Neuronal stem cell (in vitro differentiated cells): ENCODE results near the gene ZNF628.

Experiments
- DNase-seq: peaks from one replicate; pipeline ENCODE4 v3.0.0-alpha.2; 2013; ENCODE audit warnings: low spot score
- H2AFZ ChIP-seq: one replicate; pipeline ENCODE4 v1.6.1; 2013; ENCODE audit warnings: mild to moderate bottlenecking, low read length, inconsistent platforms
- H2AK5ac ChIP-seq: 2 replicates; pipeline ENCODE4 v1.6.1; 2013; ENCODE audit warnings: low read depth, mild to moderate bottlenecking, inconsistent platforms, low read length, moderate library complexity, mixed read lengths
- H2BK120ac ChIP-seq: 2 replicates; pipeline ENCODE4 v1.6.1; 2013; ENCODE audit warnings: low read depth, mild to moderate bottlenecking, inconsistent platforms, low read length, moderate library complexity, mixed read lengths
- H2BK12ac ChIP-seq: one replicate; pipeline ENCODE4 v1.6.1; 2013; ENCODE audit warnings: low read length, inconsistent platforms
- H2BK15ac ChIP-seq: 2 replicates; pipeline ENCODE4 v1.6.1; 2013; ENCODE audit warnings: mild to moderate bottlenecking, low read length, inconsistent platforms, mixed read lengths
- H2BK5ac ChIP-seq: one replicate; pipeline ENCODE4 v1.6.1; 2013; ENCODE audit warnings: inconsistent platforms, mild to moderate bottlenecking, low read length, moderate library complexity
- H3K14ac ChIP-seq: one replicate; pipeline ENCODE4 v1.6.1; 2013; ENCODE audit warnings: low read length, inconsistent platforms
- H3K18ac ChIP-seq: 2 replicates; pipeline ENCODE4 v1.6.1; 2013; ENCODE audit warnings: low read length, inconsistent platforms
- H3K23ac ChIP-seq: 2 replicates; pipeline ENCODE4 v1.6.1; 2013; ENCODE audit warnings: low read depth, mild to moderate bottlenecking, mixed read lengths, low read length, inconsistent platforms; ENCODE audit not compliant: poor library complexity
- H3K27ac ChIP-seq: replicated peaks from 3 replicates; pipeline ENCODE4 v1.5.1; 2013; ENCODE audit warnings: low read length, inconsistent platforms
- H3K27me3 ChIP-seq, 3 experiments: 2 replicates each; pipeline ENCODE4 v1.6.1; 2013; ENCODE audit warnings: low read length in 3 of 3, mild to moderate bottlenecking in 2 of 3, inconsistent platforms in 1 of 3, low read depth in 1 of 3, mixed read lengths in 1 of 3, moderate library complexity in 1 of 3; ENCODE audit not compliant: control insufficient read depth in 3 of 3, insufficient read depth in 3 of 3
- H3K36me3 ChIP-seq, 2 donors: replicated peaks in 1 of 2; 2 replicates each; pipeline ENCODE4 v1.6.1; 2013; ENCODE audit warnings: low read length in 2 of 2; ENCODE audit not compliant: control insufficient read depth in 2 of 2, insufficient read depth in 2 of 2
- H3K4ac ChIP-seq: 2 replicates; pipeline ENCODE4 v1.6.1; 2013; ENCODE audit warnings: inconsistent platforms, mild to moderate bottlenecking, low read length, moderate library complexity
- H3K4me1 ChIP-seq, 2 donors: 1 replicate in 1 of 2; 2 replicates in 1 of 2; pipeline ENCODE4 v1.6.1; 2013; ENCODE audit warnings: low read length in 2 of 2, low read depth in 1 of 2; ENCODE audit not compliant: control insufficient read depth in 2 of 2, insufficient read depth in 1 of 2
- H3K4me2 ChIP-seq: one replicate; pipeline ENCODE4 v1.6.1; 2013; ENCODE audit warnings: mild to moderate bottlenecking, low read length, inconsistent platforms; ENCODE audit not compliant: insufficient read depth, poor library complexity, severe bottlenecking
- H3K4me3 ChIP-seq, 2 donors: 2 replicates each; pipeline ENCODE4 v1.5.1; 2013; ENCODE audit warnings: low read length in 2 of 2, mild to moderate bottlenecking in 2 of 2, inconsistent platforms in 1 of 2, moderate library complexity in 1 of 2
- H3K79me1 ChIP-seq: one replicate; pipeline ENCODE4 v1.6.1; 2013; ENCODE audit warnings: low read depth, mild to moderate bottlenecking, inconsistent platforms, low read length, moderate library complexity
- H3K9ac ChIP-seq: one replicate; pipeline ENCODE4 v1.6.1; 2013; ENCODE audit warnings: mild to moderate bottlenecking, low read depth, low read length, inconsistent platforms; ENCODE audit not compliant: poor library complexity
- H3K9me3 ChIP-seq, 2 donors: replicated peaks in 1 of 2; 2 replicates each; pipeline versions ENCODE3 to v1.6.1; 2013; ENCODE audit warnings: low read length in 2 of 2, mild to moderate bottlenecking in 2 of 2, inconsistent platforms in 1 of 2, low read depth in 1 of 2, mixed read lengths in 1 of 2, moderate library complexity in 1 of 2; ENCODE audit not compliant: control insufficient read depth in 2 of 2, insufficient read depth in 1 of 2
- H4K8ac ChIP-seq: one replicate; pipeline ENCODE4 v1.6.1; 2013; ENCODE audit warnings: low read depth, mild to moderate bottlenecking, inconsistent platforms, low read length, moderate library complexity
- H4K91ac ChIP-seq: one replicate; pipeline ENCODE4 v1.6.1; 2013; ENCODE audit warnings: low read length, low read depth, mild to moderate bottlenecking, inconsistent platforms; ENCODE audit not compliant: poor library complexity
- WGBS, 2 donors: extraction: QIAGEN DNeasy Blood & Tissue Kit; methylation state at CpG; one replicate each; pipeline ENCODE4 v1.1.7; 2013; ENCODE audit warnings: missing lambda C conversion rate in 2 of 2, mixed read lengths in 1 of 2; ENCODE audit not compliant: insufficient read length in 2 of 2, insufficient replicate concordance in 1 of 2; ENCODE audit errors: extremely low coverage in 2 of 2; 5-methylcytosine and 5-hydroxymethylcytosine counted together

ZNF628 gene

GRCh38 chr19:55452749-55453346, 23.6 kb upstream of the ZNF628 start:
- Histone ChIP-seq H3K23ac (no peak overlapping the region), H3K9me3 (peaks cover 0 to under 1% of the 10 kb centered on the region in 2 donors), H2AFZ (peak overlapping the region; percentile 92), H4K91ac (no peak overlapping the region), H3K27me3 (peaks cover 6 to 42% (median 9%) of the 10 kb centered on the region in 3 experiments), H2BK120ac (no peak overlapping the region), H3K79me1 (peaks cover 2% of the 10 kb centered on the region), H4K8ac (no peak overlapping the region), H3K14ac (no peak overlapping the region), H3K27ac (no peak overlapping the region), H2BK12ac (no peak overlapping the region), H2BK5ac (no peak overlapping the region), H3K9ac (peak overlapping the region; percentile 92), H3K4ac (no peak overlapping the region), H3K4me3 (peak overlapping the region in 1 of 2 donors; percentile 56), H3K36me3 (peaks cover 0 to 12% of the 10 kb centered on the region in 2 donors), H3K4me2 (peak overlapping the region; percentile 96), H2BK15ac (no peak overlapping the region), H2AK5ac (no peak overlapping the region), H3K4me1 (peaks cover 8 to 18% of the 10 kb centered on the region in 2 donors), H3K18ac (peak overlapping the region; percentile 85)
- WGBS, 2 donors: no CpG with 5 or more reads among the region's 34 CpGs
- DNase-seq: peak; percentile 92

- Histone ChIP-seq H3K9me3 (no peaks in the 10 kb centered on the region), H2BK5ac (no peak overlapping the region), H2AK5ac (peak overlapping the region; percentile 76), H3K23ac (peak overlapping the region; percentile 38), H3K4ac (no peak overlapping the region), H3K36me3 (peaks cover 0 to 12% of the 10 kb centered on the region in 2 donors), H3K27me3 (peaks cover 6 to 35% (median 9%) of the 10 kb centered on the region in 3 experiments), H3K27ac (no peak overlapping the region), H2BK120ac (no peak overlapping the region), H3K4me2 (no peak overlapping the region), H3K14ac (no peak overlapping the region), H3K79me1 (no peaks in the 10 kb centered on the region), H4K91ac (no peak overlapping the region), H3K18ac (no peak overlapping the region), H3K9ac (no peak overlapping the region), H2BK15ac (no peak overlapping the region), H2AFZ (no peak overlapping the region), H3K4me3 (no peak overlapping the region), H2BK12ac (peak overlapping the region; percentile 68), H3K4me1 (peaks cover 8 to 21% of the 10 kb centered on the region in 2 donors), H4K8ac (no peak overlapping the region)
- no peak for DNase-seq
- no CpG with 5 or more reads among the region's 12 CpGs for WGBS, 2 donors
These were observed 22.7 kb upstream of the ZNF628 start for GRCh38 chr19:55453511-55454260.

GRCh38 chr19:55454787-55455243, 21.6 kb upstream of the ZNF628 start:
- Histone ChIP-seq H3K4ac (no peak overlapping the region), H3K27me3 (peaks cover 4 to 24% (median 6%) of the 10 kb centered on the region in 3 experiments), H3K23ac (no peak overlapping the region), H2AFZ (no peak overlapping the region), H3K18ac (peak overlapping the region; percentile 64), H2BK12ac (peak overlapping the region; percentile 84), H3K27ac (no peak overlapping the region), H3K9me3 (no peaks in the 10 kb centered on the region), H3K4me1 (peaks cover 8 to 21% of the 10 kb centered on the region in 2 donors), H2BK15ac (peak overlapping the region; percentile 49), H3K79me1 (no peaks in the 10 kb centered on the region), H3K36me3 (peaks cover 0 to 12% of the 10 kb centered on the region in 2 donors), H3K4me2 (no peak overlapping the region), H4K91ac (no peak overlapping the region), H4K8ac (no peak overlapping the region), H2BK5ac (peak overlapping the region; percentile 53), H2BK120ac (no peak overlapping the region), H3K4me3 (no peak overlapping the region), H2AK5ac (peak overlapping the region; percentile 70), H3K9ac (peak overlapping the region; percentile 44), H3K14ac (no peak overlapping the region)
- DNase-seq: no peak
- no CpG with 5 or more reads among the region's 14 CpGs for WGBS, 2 donors

- Histone ChIP-seq H2BK12ac (no peak overlapping the region), H2BK120ac (no peak overlapping the region), H2BK5ac (no peak overlapping the region), H2AFZ (no peak overlapping the region), H4K8ac (no peak overlapping the region), H3K27me3 (peaks cover 2 to 17% (median 4%) of the 10 kb centered on the region in 3 experiments), H3K4me3 (no peak overlapping the region), H3K36me3 (peaks cover 0 to 12% of the 10 kb centered on the region in 2 donors), H2BK15ac (no peak overlapping the region), H2AK5ac (peak overlapping the region; percentile 75), H3K23ac (no peak overlapping the region), H3K9me3 (no peaks in the 10 kb centered on the region), H3K27ac (no peak overlapping the region), H4K91ac (no peak overlapping the region), H3K79me1 (no peaks in the 10 kb centered on the region), H3K9ac (peak overlapping the region; percentile 3), H3K4ac (no peak overlapping the region), H3K4me1 (peaks cover 14 to 24% of the 10 kb centered on the region in 2 donors), H3K18ac (no peak overlapping the region), H3K4me2 (no peak overlapping the region), H3K14ac (no peak overlapping the region)
- whole genome bisulfite sequencing, 2 donors: no CpG with 5 or more reads among the region's 11 CpGs
- DNase-seq: no peak
These were observed 20.7 kb upstream of the ZNF628 start for GRCh38 chr19:55455576-55456235.
